Stimulated activated CD8-positive, alpha-beta memory T cell treated with anti-CD3 and anti-CD28 coated beads, Interleukin-4, amount 100 ng/mL, for 24 hours (primary cell): Measurements from ENCODE around the gene SNAI1.
"Not testable (repeated sequence)": the region's sequence is repeated elsewhere in the genome, so short reads cannot be mapped to it uniquely, and the experiment has no call there.

Experiments used
- DNase-seq: peaks from one replicate; pipeline ENCODE4 v3.0.0-alpha.2; 2020; ENCODE audit warnings: low read depth

The SNAI1 gene

GRCh38 chr20:49964964-49965780 lies 17.6 kb upstream of the SNAI1 start:
- no peak for DNase-seq

DNA sequence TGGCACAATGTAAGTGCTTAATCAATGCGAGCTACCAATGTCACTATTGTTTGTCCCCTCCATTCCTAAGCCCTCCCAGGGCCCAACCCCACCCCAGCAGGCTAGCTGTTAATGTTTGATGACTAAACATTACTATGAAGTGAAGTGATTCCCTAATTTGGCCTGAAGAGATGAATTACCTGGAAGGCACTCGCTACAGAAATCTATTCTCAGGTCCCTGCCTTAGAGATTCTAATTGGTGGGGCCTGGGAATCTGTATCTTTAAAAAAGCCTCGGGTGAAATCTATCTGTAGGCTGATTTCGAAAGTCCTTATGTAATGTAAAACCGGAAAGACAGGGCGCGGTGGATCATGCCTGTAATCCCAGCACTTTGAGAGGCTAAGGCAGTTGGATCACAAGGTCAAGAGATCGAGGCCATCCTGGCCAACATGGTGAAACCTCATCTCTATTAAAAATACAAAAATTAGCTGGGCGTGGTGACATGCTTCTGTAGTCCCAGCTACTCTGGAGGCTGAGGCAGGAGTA lies 16.9 kb upstream of the SNAI1 start:
- no peak for DNase-seq

GRCh38 chr20:49966861-49967260 lies 15.9 kb upstream of the SNAI1 start:
- no peak for DNase-seq

DNA sequence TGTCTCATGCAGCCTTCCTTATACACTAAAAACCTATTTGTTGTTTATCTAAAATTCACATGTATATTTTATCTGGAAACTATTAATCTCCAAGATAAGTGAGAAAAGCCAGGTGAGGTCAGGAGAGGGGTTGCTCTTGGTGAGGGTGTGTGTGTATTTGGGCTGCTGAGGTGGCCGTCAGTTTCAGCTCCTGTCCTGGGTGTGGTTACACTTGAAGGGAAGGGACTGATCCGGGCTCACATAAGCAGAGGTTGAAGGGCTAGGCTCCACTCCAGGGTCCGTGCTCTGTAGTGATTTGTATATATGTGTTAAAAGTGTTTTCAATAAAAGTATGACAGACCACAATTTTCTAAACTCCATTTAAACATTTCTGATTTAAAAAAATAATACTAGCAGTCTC lies 13.5 kb upstream of the SNAI1 start:
- no peak for DNase-seq

DNA sequence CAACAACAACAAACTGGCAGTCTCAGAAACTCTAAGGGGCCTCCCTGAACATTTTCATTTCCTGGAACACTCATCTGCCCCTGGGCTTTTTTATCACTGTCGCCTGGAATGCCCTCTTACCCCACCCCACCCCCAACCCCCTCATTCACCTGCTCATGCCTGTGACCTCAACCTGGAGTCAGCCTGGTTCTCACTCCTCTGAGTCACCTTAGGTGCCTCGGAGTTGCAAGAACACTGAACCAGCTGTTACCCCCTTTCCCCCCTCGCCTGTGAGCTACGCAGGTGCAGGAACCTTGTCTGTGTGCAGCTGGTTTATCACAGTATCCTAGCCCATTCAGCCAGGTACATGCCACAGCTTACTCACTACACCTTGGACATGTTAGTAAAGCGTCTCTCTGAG lies 12.8 kb upstream of the SNAI1 start:
- DNase-seq, result no peak

DNA sequence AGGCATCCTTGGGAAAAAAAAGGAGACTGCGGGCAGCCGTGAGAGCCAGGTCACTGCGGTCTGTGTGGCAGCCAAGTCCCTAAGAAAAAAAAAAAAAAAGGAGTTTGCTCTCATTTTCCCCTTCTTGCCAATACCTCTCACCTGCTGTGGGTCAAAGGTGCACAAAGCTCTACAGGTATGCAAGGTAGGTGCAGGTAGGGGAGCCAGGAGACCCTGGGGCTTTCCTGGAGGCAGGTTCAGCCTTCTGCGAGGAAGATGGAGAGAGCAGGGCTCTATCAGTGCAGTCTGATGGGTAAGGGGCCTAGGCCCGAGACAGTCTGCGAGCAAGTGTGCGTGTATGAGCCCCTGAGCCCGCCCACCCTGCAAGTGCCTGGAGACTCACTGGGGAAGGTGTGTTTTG lies 12.3 kb upstream of the SNAI1 start:
- no peak for DNase-seq

DNA sequence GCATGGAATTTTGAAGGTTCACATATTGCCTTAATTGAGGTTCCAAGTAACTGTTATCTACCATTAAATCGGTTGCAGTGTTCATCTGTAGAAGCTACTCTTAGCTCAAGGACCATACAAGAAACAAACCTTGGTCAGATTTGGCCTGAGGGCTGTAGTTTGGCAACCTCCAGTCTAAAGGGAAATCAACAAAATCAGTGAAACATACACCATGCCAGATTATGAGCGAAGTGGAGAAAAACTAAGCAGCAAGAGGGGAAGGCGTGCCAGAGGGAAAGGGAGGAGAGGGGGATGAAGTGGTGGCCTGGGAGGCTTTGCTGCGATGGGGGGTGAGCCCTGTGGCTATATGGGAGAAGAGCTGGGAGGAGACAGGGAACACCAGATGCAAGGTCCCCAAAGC lies 8.8 kb upstream of the SNAI1 start:
- no peak for DNase-seq

DNA sequence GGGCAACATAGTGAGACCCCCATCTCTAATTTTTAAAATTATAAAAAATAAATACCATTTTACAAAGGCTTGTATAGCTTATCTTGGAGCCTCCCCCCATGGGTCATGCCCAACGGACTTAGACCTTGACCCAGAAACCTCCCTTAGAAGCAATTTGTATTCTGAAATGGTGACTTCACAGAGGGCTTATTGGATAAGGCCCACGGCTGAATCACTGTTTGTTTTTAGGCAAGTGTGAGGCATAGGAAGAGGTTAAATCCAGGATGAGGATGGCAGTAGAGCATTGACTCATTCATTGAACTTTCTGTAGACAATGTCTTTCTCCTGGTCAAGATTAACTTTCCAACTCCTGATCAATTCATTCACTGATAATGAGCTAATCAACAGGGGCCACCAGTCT lies 6.2 kb upstream of the SNAI1 start:
- DNase-seq, result no peak

GRCh38 chr20:49977740-49978139 lies 5.0 kb upstream of the SNAI1 start:
- not testable (repeated sequence) for DNase-seq

DNA sequence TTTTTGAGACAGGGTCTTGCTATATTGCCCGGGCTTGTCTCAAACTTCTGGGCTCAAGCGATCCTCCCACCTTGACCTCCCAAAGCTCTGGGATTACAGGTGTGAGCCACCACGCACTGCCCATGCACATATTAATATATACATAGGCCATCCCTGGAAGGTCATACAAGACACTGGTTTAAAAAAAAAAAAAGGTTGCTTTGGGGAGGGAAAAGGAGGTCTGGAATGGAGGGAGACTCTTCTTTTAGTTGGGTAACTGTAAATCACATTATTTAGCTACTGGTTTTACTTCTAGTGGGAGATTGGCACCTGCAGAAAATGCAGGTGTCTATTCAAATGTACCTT lies 4.1 kb upstream of the SNAI1 start:
- DNase-seq, result no peak

DNA sequence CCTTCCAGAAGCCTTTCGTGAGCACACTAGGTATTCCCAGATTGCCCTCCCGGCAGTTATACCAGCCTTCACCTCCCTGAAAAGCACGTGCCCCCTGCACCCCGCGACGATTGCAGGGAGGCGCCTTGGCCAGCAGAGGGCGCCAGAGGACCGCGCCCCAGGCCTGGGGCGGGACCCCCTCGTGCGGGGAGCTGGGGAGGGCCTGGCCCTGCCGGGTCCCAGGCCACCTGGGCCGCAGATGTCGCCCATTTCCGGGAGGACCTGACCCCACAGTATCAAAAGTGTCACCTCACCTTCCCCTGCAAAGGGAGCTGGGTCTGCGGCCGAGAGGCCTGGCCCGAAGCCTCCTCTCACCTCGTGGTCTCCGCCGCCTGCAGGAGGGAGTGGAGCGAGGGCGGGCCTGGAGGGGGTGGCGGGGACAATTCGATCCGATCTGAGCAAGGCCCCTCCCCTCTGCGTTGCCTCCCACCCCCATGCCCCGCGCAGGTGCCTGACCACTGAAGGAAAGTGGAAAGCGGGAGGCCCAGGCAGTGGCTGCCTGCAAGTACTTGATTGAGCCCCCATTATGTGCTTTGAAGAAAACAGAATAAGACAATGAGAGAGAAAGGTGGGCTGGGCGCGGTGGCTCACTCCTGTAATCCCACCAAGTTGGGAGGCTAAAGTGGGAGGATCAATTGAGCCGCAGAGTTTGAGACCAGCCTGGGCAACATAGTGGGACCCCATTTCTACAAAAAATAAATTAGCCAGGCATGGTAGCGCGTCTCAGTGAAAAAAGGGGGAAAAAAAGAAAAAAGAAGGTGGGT lies 3.5 kb upstream of the SNAI1 start:
- DNase-seq, result peak; percentile 47

DNA sequence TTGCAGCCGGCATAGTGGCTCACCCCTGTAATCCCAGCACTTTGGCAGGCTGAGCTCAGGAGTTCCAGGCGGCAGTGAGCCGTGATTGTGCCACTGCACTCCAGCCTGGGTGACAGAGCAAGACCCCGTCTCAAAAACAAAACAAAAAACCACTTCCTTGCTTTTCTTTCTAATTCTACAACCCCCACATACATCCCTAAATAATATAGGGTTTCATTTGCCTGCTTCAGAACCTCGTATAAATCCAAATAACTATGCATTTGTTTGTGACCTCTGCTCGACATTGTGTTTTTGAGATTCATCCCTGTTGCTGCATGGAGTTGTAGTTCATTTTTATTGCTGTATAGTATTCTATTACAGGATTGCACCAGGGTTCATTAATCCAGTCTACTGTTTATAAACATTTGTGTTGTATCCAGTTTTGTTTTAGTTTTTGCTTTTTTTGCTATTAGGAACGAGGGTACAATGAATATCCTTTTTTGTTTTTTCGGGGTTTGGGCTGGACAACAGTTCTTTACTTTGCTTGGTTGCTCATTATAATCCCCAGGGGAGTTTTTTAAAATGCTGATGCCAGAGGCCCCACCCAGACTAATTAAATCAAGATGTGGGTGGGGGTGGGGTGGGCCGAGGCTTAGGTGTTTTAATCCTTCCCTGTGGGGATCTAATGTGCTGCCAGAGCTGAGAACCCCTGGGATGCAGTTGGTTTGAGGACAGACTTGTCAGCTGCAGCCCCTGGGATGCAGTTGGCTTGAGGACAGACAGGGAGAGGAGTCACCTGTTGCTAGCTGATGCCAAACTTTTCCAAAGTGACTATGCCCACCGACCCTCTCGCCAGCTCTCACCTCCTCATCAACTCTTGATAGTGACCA lies 2.4 kb upstream of the SNAI1 start:
- DNase-seq, result no peak

DNA sequence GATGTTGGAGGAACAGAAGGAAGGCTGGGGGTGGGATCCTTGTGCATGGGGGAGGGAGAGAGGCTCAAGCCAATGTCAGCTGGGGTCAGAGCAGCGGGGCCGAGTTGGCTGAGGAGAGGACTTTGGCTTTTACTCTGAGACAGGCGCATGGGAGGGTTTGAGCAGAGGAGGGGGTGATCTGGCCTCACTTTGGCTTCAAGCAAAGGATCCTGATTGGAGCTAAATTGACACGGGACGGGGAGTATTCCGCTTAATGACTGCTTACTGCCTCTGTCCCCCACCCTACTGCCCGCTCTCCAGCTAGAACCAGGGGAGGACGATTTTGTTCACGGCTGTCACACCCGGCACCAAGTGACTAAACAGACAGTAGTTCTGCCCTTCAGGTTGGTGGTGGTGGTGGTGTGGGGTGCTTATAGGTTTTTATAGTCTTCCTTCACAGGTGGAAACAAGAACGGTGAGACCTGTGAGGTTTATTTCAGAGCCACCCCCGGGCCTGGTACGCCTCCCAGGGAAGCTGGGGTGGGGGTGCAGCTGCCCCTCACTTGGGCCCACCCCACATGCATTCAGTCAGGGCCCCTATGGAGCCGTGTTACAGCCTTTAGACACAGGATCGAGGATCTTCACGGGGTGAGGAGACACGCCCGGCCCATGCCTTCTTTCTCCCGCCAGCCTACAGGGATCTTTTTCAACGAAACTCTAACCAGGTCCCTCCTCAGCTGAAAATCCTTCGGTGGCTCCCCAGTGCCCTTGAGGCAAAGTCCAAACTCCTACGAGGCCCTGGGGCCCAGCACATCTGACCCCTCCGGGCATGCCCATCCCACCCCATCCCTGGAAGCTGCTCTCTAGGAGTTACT lies 1.3 kb upstream of the SNAI1 start:
- no peak for DNase-seq

DNA sequence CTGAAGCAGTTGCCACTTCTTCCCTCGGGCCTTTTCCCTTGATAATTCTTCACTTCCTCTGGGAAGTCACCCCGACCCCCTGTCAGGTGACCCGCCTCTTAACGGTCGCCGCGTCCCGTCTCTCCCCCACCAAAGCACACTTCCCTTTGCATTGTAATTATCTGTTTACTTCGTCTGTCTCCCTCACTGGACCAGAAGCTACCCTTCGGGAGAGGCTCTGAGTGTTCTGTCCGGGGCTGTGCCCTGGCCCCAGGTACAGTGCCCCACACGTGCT lies 771 bp upstream of the SNAI1 start:
- DNase-seq, result no peak

DNA sequence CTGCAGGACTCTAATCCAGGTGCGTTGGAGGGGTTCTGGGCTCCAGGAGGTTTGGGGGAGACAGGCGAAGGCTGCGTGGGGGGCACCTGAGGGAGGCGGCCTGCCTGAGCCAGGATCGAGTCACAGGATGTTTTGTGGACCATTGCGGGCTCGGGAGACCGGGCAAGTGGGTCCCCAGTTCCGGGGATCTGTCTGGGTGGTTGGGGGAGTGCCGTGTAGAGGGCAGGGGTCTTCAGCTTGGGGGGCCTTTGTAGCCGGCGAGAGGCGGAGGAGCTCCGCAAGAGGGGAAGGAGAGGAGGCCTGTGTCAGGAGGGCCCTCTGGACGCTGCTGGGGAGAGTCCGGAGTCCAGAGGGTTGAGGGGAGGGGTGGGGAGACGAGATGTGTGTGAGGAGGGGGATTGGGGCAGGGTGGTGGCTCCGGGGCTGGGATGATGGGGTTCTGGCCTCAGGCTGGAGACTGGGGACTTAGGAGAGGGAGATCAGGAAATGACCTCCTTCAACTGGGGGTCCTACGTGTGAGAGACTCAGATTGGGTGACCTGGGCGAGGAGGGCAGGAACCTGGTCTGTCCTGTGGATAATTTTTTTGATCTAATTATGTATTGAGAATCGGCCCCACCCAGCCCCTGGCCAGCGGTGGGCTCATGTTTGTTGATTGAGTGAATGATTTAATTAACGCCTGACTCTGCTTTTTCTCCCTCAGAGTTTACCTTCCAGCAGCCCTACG lies 505 bp downstream of the SNAI1 start:
- no peak for DNase-seq

DNA sequence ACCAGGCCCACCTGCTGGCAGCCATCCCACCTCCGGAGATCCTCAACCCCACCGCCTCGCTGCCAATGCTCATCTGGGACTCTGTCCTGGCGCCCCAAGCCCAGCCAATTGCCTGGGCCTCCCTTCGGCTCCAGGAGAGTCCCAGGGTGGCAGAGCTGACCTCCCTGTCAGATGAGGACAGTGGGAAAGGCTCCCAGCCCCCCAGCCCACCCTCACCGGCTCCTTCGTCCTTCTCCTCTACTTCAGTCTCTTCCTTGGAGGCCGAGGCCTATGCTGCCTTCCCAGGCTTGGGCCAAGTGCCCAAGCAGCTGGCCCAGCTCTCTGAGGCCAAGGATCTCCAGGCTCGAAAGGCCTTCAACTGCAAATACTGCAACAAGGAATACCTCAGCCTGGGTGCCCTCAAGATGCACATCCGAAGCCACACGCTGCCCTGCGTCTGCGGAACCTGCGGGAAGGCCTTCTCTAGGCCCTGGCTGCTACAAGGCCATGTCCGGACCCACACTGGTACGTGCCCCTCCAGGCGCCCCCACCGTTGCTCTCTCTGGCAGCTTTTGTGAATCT lies 1.1 kb downstream of the SNAI1 start:
- no peak for DNase-seq

- DNase-seq, result no peak
Measured at GRCh38 chr20:49984426-49985153, 1.8 kb downstream of the SNAI1 start.

GRCh38 chr20:49985157-49985556 lies 2.4 kb downstream of the SNAI1 start:
- no peak for DNase-seq

DNA sequence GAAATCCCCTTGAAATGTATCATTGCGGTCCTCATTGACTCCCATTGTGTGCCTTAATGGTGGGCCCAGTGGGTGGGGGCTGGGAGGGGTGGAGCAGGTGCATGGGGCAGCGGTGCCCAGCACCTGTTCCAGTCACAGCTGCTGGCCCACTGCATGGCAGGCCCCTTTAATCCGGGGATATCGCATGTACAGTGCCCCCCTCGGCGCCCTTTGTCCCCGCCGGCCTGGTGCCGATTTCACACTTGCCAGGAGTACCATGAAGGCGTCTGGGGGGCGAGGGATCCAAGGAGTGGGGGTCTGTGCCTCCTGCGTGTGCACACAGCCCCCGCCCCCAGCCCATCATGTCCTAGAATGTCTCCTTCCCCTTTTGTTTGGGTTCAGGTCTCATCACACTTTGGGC lies 2.8 kb downstream of the SNAI1 start:
- no peak for DNase-seq

GRCh38 chr20:49986049-49986448 lies 3.3 kb downstream of the SNAI1 start:
- DNase-seq, result no peak
